Liver (tissue), 9 donors: ENCODE measurements around the gene MAP4K4. TPM values are rescaled to one million over a fixed set of nuclear protein-coding genes. Genes with fewer than 3 reads are reported as not detected.

ENCODE experiments used
- DNase-seq: peaks from one replicate; pipeline ENCODE4 v3.0.0-alpha.2; 2017; ENCODE audit warnings: low spot score
- H3K27ac ChIP-seq, 2 donors: one replicate each; pipeline ENCODE4 v1.7.0; 2013; ENCODE audit warnings: inconsistent platforms in 2 of 2, low read length in 2 of 2, control low read depth in 1 of 2, low read depth in 1 of 2, mild to moderate bottlenecking in 1 of 2
- H3K27me3 ChIP-seq, 4 donors: one replicate each; pipeline versions ENCODE4 v1.6.1 to v1.7.0; 2013; ENCODE audit warnings: low read length in 3 of 4, inconsistent platforms in 1 of 4, mild to moderate bottlenecking in 1 of 4, moderate library complexity in 1 of 4; ENCODE audit not compliant: control insufficient read depth in 4 of 4, insufficient read depth in 4 of 4
- H3K36me3 ChIP-seq, 4 donors: one replicate each; pipeline versions ENCODE4 v1.6.1 to v1.7.0; 2013; ENCODE audit warnings: low read length in 3 of 4, mild to moderate bottlenecking in 3 of 4, low read depth in 1 of 4, moderate library complexity in 1 of 4; ENCODE audit not compliant: control insufficient read depth in 4 of 4, insufficient read depth in 3 of 4
- H3K4me1 ChIP-seq, 4 donors: one replicate each; pipeline versions ENCODE4 v1.6.1 to v1.7.0; 2013; ENCODE audit warnings: low read length in 3 of 4, mild to moderate bottlenecking in 3 of 4, moderate library complexity in 1 of 4; ENCODE audit not compliant: control insufficient read depth in 4 of 4, insufficient read depth in 4 of 4
- H3K4me3 ChIP-seq, 3 donors: one replicate each; pipeline versions ENCODE4 v1.6.1 to v1.7.0; 2013; ENCODE audit warnings: low read length in 3 of 3, control low read depth in 1 of 3, low read depth in 1 of 3, mild to moderate bottlenecking in 1 of 3
- H3K9ac ChIP-seq, 2 donors: one replicate each; pipeline ENCODE4 v1.7.0; 2013; ENCODE audit warnings: low read length in 2 of 2, mild to moderate bottlenecking in 2 of 2, moderate library complexity in 2 of 2, control low read depth in 1 of 2, low read depth in 1 of 2
- H3K9me3 ChIP-seq, 4 donors: one replicate each; pipeline versions ENCODE4 v1.6.1 to v1.7.0; 2013; ENCODE audit warnings: low read length in 3 of 4; ENCODE audit not compliant: control insufficient read depth in 4 of 4
- EGR1 ChIP-seq, 2 donors: IDR thresholded peaks; 2 replicates each; pipeline ENCODE4 v1.6.1; 2016 to 2018; ENCODE audit warnings: antibody characterized with exemption in 2 of 2, low read depth in 2 of 2
- FOXA1 ChIP-seq: IDR thresholded peaks from 2 replicates; pipeline ENCODE4 v1.6.1; 2016; ENCODE audit warnings: antibody characterized with exemption
- FOXA2 ChIP-seq: IDR thresholded peaks from 2 replicates; pipeline ENCODE4 v1.6.1; 2016; ENCODE audit warnings: antibody characterized with exemption
- GABPA ChIP-seq, 2 donors: IDR thresholded peaks in 1 of 2; conservative IDR thresholded peaks in 1 of 2; 2 replicates each; pipeline ENCODE4 v1.6.1; 2016; ENCODE audit warnings: antibody characterized with exemption in 2 of 2, mild to moderate bottlenecking in 1 of 2, moderate library complexity in 1 of 2
- HNF4A ChIP-seq, 2 donors: conservative IDR thresholded peaks; 2 replicates each; pipeline ENCODE4 v1.6.1; 2016; ENCODE audit warnings: antibody characterized with exemption in 2 of 2, mild to moderate bottlenecking in 2 of 2
- HNF4G ChIP-seq: IDR thresholded peaks from 2 replicates; pipeline ENCODE4 v1.6.1; 2016; ENCODE audit warnings: antibody characterized with exemption
- JUND ChIP-seq, 2 donors: IDR thresholded peaks; 2 replicates each; pipeline ENCODE4 v1.6.1; 2016; ENCODE audit warnings: antibody characterized with exemption in 2 of 2
- NR2F2 ChIP-seq: IDR thresholded peaks from 2 replicates; pipeline ENCODE4 v1.6.1; 2016; ENCODE audit warnings: antibody characterized with exemption
- RAD21 ChIP-seq, 2 donors: IDR thresholded peaks; 2 replicates each; pipeline ENCODE4 v1.6.1; 2016; ENCODE audit warnings: antibody characterized with exemption in 2 of 2, mild to moderate bottlenecking in 2 of 2
- RXRA ChIP-seq, 2 donors: IDR thresholded peaks; 2 replicates each; pipeline ENCODE4 v1.6.1; 2017 to 2018; ENCODE audit warnings: antibody characterized with exemption in 2 of 2, mild to moderate bottlenecking in 1 of 2
- SP1 ChIP-seq: IDR thresholded peaks from 2 replicates; pipeline ENCODE4 v1.6.1; 2018; ENCODE audit warnings: antibody characterized with exemption, mild to moderate bottlenecking
- TAF1 ChIP-seq: conservative IDR thresholded peaks from 2 replicates; pipeline ENCODE4 v1.6.1; 2016; ENCODE audit warnings: antibody characterized with exemption, mild to moderate bottlenecking
- YY1 ChIP-seq: IDR thresholded peaks from 2 replicates; pipeline ENCODE4 v1.6.1; 2016; ENCODE audit warnings: antibody characterized with exemption, mild to moderate bottlenecking
- WGBS: extraction: QIAGEN DNeasy Blood & Tissue Kit; methylation state at CpG from one replicate; pipeline ENCODE4 v1.1.7; 2013; 5-methylcytosine and 5-hydroxymethylcytosine counted together
- polyA plus RNA-seq, 2 donors: library from polyadenylated mRNA; stranded (reverse) in 1 of 2; unstranded in 1 of 2; fragments of 200-250 nt in 1 of 2; fragments of >200 nt in 1 of 2; fragmentation: Nextera tagmentation in 1 of 2; extraction: Ambion mirVana in 1 of 2; gene quantifications; one replicate each; pipeline versions ENCODE4 v1.2.1 to v1.2.3, GENCODE V29; 2013 to 2015
- total RNA-seq, 2 donors: library from RNA; depleted of rRNA; stranded (reverse); fragments of >200 nt; gene quantifications; one replicate each; pipeline ENCODE4 v1.2.3, GENCODE V29; 2014
- TF ChIP-seq, protein P1 (sequence below): IDR thresholded peaks from 2 replicates; pipeline ENCODE4 v1.6.1; 2016; ENCODE audit warnings: antibody characterized with exemption, mild to moderate bottlenecking
- TF ChIP-seq, protein P2 (sequence below): IDR thresholded peaks from 2 replicates; pipeline ENCODE4 v1.6.1; 2016; ENCODE audit warnings: antibody characterized with exemption
- TF ChIP-seq, protein P3 (sequence below): IDR thresholded peaks from 2 replicates; pipeline ENCODE4 v1.6.1; 2016; ENCODE audit warnings: antibody characterized with exemption
- TF ChIP-seq, protein P4 (sequence below): fragments of 150-350 bp; IDR thresholded peaks from 2 replicates; pipeline ENCODE4 v1.5.1; 2017; ENCODE audit warnings: improper control_type of control experiment, low read depth, low read length; ENCODE audit not compliant: missing input control
- TF ChIP-seq, protein P5 (sequence below): IDR thresholded peaks from 2 replicates; pipeline ENCODE4 v1.6.1; 2016; ENCODE audit warnings: antibody characterized with exemption
- donor health status: healthy.
- donor health status: healthy.
- donor health status: healthy.
- donor health status: healthy.
- donor health status: healthy.

MAP4K4 gene
- total and polyA plus RNA-seq, 4 donors, result 9.1 to 40.0 (median 23.6) TPM

DNA sequence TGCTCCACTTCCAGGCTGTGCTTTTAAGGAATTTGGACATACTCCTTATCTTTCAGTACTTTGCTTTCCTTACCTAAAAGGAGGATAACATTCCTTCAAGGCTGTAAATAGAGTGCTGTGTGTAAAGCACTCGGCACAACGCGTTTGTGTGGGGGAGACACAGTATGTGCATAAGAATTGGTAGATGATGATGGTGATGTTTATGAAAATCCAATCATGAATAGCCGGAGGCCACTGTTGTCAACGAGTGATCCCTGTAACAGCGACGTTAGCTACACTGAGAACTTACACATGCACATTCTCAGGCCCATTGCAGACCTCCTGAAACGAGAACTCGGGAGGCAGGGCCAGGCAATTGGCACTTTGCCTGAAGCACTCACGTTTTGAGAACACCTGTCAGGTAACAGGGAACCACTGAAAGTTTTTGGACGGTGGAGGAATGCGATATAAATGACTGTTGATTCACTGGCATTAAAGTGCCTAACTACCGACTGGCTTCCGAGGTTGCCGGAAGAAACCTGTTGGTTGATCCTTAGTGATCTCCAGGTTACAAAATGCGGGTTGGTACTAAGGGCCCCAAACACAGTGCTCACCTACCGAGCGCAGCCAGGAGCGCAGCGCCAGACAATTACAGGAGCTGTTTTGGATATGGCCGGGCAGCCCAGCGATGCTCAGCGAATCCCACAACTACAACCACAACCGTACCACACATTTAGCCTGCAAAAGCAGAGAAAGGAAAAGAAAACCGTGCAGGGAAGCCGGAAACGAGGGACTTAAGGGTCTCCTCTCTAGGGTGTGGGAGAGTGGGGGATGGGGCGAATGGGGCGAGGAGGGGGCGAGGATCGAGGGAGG is 1.0 kb upstream of the MAP4K4 start:
- no peaks in the 10 kb centered on the region for H3K9me3 ChIP-seq
- H3K9ac ChIP-seq, result peak overlapping the region in 1 of 2 donors; percentile 34
- H3K27me3 ChIP-seq, result no peaks in the 10 kb centered on the region
- peak; percentile 40 for DNase-seq
- H3K27ac ChIP-seq, result peak overlapping the region; percentile 73 to 87
- no peaks in the 10 kb centered on the region for H3K36me3 ChIP-seq
- peak overlapping the region; percentile 71 to 91 (median 84) for H3K4me3 ChIP-seq
- 35% methylated on average over 31 of the region's 31 CpGs for WGBS
- H3K4me1 ChIP-seq, result peaks cover 0 to 29% (median 15%) of the 10 kb centered on the region in 4 donors
- TF ChIP-seq RAD21 (IDR thresholded peaks at IDR 0.05) (no peak), FOXA2 (no peak), SP1 (no peak), GABPA (IDR thresholded peaks at IDR 0.05 in 1 of 2, conservative IDR thresholded peaks at IDR 0.05 in 1 of 2) (no peak), HNF4A (conservative IDR thresholded peaks at IDR 0.05) (no peak), EGR1 (IDR thresholded peaks at IDR 0.05; ENCODE audit: low read depth in 2 of 2) (no peak), RXRA (IDR thresholded peaks at IDR 0.05) (no peak), JUND (IDR thresholded peaks at IDR 0.05) (no peak), YY1 (no peak), NR2F2 (no peak), FOXA1 (no peak), HNF4G (no peak), TAF1 (no peak)
- TF ChIP-seq, protein P1, sequence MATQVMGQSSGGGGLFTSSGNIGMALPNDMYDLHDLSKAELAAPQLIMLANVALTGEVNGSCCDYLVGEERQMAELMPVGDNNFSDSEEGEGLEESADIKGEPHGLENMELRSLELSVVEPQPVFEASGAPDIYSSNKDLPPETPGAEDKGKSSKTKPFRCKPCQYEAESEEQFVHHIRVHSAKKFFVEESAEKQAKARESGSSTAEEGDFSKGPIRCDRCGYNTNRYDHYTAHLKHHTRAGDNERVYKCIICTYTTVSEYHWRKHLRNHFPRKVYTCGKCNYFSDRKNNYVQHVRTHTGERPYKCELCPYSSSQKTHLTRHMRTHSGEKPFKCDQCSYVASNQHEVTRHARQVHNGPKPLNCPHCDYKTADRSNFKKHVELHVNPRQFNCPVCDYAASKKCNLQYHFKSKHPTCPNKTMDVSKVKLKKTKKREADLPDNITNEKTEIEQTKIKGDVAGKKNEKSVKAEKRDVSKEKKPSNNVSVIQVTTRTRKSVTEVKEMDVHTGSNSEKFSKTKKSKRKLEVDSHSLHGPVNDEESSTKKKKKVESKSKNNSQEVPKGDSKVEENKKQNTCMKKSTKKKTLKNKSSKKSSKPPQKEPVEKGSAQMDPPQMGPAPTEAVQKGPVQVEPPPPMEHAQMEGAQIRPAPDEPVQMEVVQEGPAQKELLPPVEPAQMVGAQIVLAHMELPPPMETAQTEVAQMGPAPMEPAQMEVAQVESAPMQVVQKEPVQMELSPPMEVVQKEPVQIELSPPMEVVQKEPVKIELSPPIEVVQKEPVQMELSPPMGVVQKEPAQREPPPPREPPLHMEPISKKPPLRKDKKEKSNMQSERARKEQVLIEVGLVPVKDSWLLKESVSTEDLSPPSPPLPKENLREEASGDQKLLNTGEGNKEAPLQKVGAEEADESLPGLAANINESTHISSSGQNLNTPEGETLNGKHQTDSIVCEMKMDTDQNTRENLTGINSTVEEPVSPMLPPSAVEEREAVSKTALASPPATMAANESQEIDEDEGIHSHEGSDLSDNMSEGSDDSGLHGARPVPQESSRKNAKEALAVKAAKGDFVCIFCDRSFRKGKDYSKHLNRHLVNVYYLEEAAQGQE, result no peak
- TF ChIP-seq, protein P2, sequence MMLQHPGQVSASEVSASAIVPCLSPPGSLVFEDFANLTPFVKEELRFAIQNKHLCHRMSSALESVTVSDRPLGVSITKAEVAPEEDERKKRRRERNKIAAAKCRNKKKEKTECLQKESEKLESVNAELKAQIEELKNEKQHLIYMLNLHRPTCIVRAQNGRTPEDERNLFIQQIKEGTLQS, result no peak
- TF ChIP-seq, protein P3, sequence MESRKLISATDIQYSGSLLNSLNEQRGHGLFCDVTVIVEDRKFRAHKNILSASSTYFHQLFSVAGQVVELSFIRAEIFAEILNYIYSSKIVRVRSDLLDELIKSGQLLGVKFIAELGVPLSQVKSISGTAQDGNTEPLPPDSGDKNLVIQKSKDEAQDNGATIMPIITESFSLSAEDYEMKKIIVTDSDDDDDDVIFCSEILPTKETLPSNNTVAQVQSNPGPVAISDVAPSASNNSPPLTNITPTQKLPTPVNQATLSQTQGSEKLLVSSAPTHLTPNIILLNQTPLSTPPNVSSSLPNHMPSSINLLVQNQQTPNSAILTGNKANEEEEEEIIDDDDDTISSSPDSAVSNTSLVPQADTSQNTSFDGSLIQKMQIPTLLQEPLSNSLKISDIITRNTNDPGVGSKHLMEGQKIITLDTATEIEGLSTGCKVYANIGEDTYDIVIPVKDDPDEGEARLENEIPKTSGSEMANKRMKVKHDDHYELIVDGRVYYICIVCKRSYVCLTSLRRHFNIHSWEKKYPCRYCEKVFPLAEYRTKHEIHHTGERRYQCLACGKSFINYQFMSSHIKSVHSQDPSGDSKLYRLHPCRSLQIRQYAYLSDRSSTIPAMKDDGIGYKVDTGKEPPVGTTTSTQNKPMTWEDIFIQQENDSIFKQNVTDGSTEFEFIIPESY, result no peak
- TF ChIP-seq, protein P4, sequence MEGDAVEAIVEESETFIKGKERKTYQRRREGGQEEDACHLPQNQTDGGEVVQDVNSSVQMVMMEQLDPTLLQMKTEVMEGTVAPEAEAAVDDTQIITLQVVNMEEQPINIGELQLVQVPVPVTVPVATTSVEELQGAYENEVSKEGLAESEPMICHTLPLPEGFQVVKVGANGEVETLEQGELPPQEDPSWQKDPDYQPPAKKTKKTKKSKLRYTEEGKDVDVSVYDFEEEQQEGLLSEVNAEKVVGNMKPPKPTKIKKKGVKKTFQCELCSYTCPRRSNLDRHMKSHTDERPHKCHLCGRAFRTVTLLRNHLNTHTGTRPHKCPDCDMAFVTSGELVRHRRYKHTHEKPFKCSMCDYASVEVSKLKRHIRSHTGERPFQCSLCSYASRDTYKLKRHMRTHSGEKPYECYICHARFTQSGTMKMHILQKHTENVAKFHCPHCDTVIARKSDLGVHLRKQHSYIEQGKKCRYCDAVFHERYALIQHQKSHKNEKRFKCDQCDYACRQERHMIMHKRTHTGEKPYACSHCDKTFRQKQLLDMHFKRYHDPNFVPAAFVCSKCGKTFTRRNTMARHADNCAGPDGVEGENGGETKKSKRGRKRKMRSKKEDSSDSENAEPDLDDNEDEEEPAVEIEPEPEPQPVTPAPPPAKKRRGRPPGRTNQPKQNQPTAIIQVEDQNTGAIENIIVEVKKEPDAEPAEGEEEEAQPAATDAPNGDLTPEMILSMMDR, result no peak
- TF ChIP-seq, protein P5, sequence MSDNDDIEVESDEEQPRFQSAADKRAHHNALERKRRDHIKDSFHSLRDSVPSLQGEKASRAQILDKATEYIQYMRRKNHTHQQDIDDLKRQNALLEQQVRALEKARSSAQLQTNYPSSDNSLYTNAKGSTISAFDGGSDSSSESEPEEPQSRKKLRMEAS, result no peak
